GM12891 (cell line): ENCODE data around the gene FAM169A.

Experiments
- PAX5 ChIP-seq: IDR thresholded peaks from 2 replicates; pipeline ENCODE4 v1.6.1; 2011; ENCODE audit warnings: low read length, moderate library complexity, mild to moderate bottlenecking; ENCODE audit not compliant: insufficient read depth, severe bottlenecking
- POLR2A ChIP-seq: IDR thresholded peaks from 2 replicates; pipeline ENCODE4 v1.6.1; 2011; ENCODE audit warnings: low read depth, low read length, control low read depth
- POLR2AphosphoS5 ChIP-seq: IDR thresholded peaks from 2 replicates; pipeline ENCODE4 v1.6.1; 2011; ENCODE audit warnings: low read depth, low read length, control low read depth
- POU2F2 ChIP-seq: IDR thresholded peaks from 2 replicates; pipeline ENCODE4 v1.6.1; 2011; ENCODE audit warnings: low read depth, mild to moderate bottlenecking, control low read depth, low read length, moderate library complexity
- SPI1 ChIP-seq: IDR thresholded peaks from 2 replicates; pipeline ENCODE4 v1.6.1; 2011; ENCODE audit warnings: low read depth, low read length, control low read depth
- TAF1 ChIP-seq: IDR thresholded peaks from 2 replicates; pipeline ENCODE4 v1.6.1; 2011; ENCODE audit warnings: low read depth, low read length, control low read depth

DNA sequence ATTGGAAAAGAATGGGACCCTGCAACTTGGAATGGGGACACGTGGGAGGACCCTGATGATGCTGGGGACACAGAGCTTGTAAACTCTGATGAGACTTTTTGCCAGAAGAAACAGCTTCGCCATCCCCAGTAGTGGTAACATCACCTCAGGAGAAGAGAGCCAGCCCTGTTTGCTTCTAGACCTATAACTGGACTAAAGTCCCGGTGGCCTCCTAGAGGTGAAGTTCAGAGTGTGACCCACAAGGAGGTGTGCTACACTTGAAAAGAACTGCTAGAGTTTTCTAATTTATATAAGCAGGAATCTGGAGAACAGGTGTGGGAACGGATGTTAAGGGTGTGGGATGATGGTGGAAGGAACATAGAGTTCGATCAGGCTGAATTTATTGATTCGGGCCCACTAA is 79.3 kb downstream of the FAM169A start:
- no peak for TF ChIP-seq POLR2A
- no peak for TF ChIP-seq PAX5
- no peak for TF ChIP-seq TAF1
- TF ChIP-seq POLR2AphosphoS5, result no peak
- no peak for TF ChIP-seq SPI1
- TF ChIP-seq POU2F2, result no peak
